H1 (cell line): ENCODE data around the gene AHI1. TPM values are rescaled to one million over a fixed set of nuclear protein-coding genes. Genes with fewer than 3 reads are reported as not detected.

ENCODE experiments used
- CTCF ChIA-PET: fragments of 300-600 bp; sonication (Branson Sonifier 250); formaldehyde crosslinking; loops from one replicate; lab custom pipeline; 2021; ENCODE audit not compliant: partially characterized antibody; lab: Charles Lee
- POLR2A ChIA-PET: fragments of 300-600 bp; sonication (Branson Sonifier 250); formaldehyde crosslinking; loops from one replicate; lab custom pipeline; 2021; ENCODE audit warnings: inconsistent platforms; ENCODE audit not compliant: partially characterized antibody; lab: Charles Lee
- DNase-seq, 2 experiments: peaks; one replicate each; pipeline versions ENCODE4 v3.0.0 to v3.0.0-alpha.2; 2010 to 2022; ENCODE audit warnings: low spot score in 2 of 2, low read depth in 1 of 2, mixed read lengths in 1 of 2
- FAIRE-seq: peaks from 2 replicates; lab custom pipeline; 2011; peaks lifted over from hg19 to GRCh38; lab: Jason Lieb, UNC
- H2AFZ ChIP-seq: 2 replicates; pipeline ENCODE4 v1.8.1; 2012; ENCODE audit warnings: low read length, inconsistent platforms
- H2AK5ac ChIP-seq: 2 replicates; pipeline ENCODE4 v1.6.1; 2013; ENCODE audit warnings: low read depth, low read length
- H2BK120ac ChIP-seq: replicated peaks from 2 replicates; pipeline ENCODE3; 2013; ENCODE audit warnings: low read depth, low read length, inconsistent platforms
- H2BK12ac ChIP-seq: 2 replicates; pipeline ENCODE4 v1.6.1; 2013; ENCODE audit warnings: low read depth, low read length
- H2BK15ac ChIP-seq: 2 replicates; pipeline ENCODE4 v1.6.1; 2013; ENCODE audit warnings: low read length
- H2BK20ac ChIP-seq: 2 replicates; pipeline ENCODE4 v1.6.1; 2013; ENCODE audit warnings: low read length
- H2BK5ac ChIP-seq: 2 replicates; pipeline ENCODE4 v1.6.1; 2013; ENCODE audit warnings: low read depth, low read length
- H3K14ac ChIP-seq: 2 replicates; pipeline ENCODE4 v1.6.1; 2013; ENCODE audit warnings: inconsistent platforms; ENCODE audit not compliant: insufficient read length
- H3K18ac ChIP-seq: 2 replicates; pipeline ENCODE4 v1.6.1; 2013; ENCODE audit warnings: low read length; ENCODE audit errors: extremely low read depth
- H3K23ac ChIP-seq: 2 replicates; pipeline ENCODE4 v1.6.1; 2013; ENCODE audit warnings: inconsistent platforms; ENCODE audit not compliant: insufficient read length
- H3K23me2 ChIP-seq: 2 replicates; pipeline ENCODE4 v1.6.1; 2013; ENCODE audit warnings: low read depth, low read length
- H3K27ac ChIP-seq: 2 replicates; pipeline ENCODE4 v1.6.1; 2011; ENCODE audit warnings: low read depth, low read length, inconsistent platforms
- H3K27me3 ChIP-seq, 4 experiments: replicated peaks in 1 of 4; 1 replicate in 1 of 4; 2 replicates in 3 of 4; pipeline versions ENCODE4 v1.6.1 to v1.8.1; 2011 to 2013; ENCODE audit warnings: low read length in 3 of 4, mild to moderate bottlenecking in 3 of 4, inconsistent platforms in 2 of 4, mixed read lengths in 2 of 4, moderate library complexity in 1 of 4; ENCODE audit not compliant: control insufficient read depth in 3 of 4, insufficient read depth in 3 of 4; ENCODE audit errors: extremely low read depth in 1 of 4
- H3K36me3 ChIP-seq, 4 experiments: 2 replicates each; pipeline versions ENCODE4 v1.6.1 to v1.8.1; 2011 to 2013; ENCODE audit warnings: mild to moderate bottlenecking in 4 of 4, low read length in 3 of 4, moderate library complexity in 2 of 4, control low read depth in 1 of 4, inconsistent platforms in 1 of 4; ENCODE audit not compliant: insufficient read depth in 4 of 4, control insufficient read depth in 2 of 4
- H3K4ac ChIP-seq: replicated peaks from 2 replicates; pipeline ENCODE3; 2013; ENCODE audit warnings: low read length, low read depth, mixed read lengths, inconsistent platforms; ENCODE audit not compliant: insufficient read length
- H3K4me1 ChIP-seq, 4 experiments: replicated peaks in 1 of 4; 1 replicate in 1 of 4; 2 replicates in 3 of 4; pipeline versions ENCODE4 v1.6.1 to v1.8.1; 2011 to 2013; ENCODE audit warnings: low read length in 3 of 4, inconsistent platforms in 2 of 4, mixed read lengths in 1 of 4; ENCODE audit not compliant: insufficient read depth in 4 of 4, control insufficient read depth in 3 of 4
- H3K4me2 ChIP-seq, 2 experiments: 2 replicates each; pipeline versions ENCODE4 v1.6.1 to v1.8.1; 2011 to 2013; ENCODE audit warnings: low read depth in 2 of 2, low read length in 2 of 2, control low read depth in 1 of 2, inconsistent platforms in 1 of 2, mild to moderate bottlenecking in 1 of 2; ENCODE audit not compliant: insufficient read depth in 1 of 2
- H3K4me3 ChIP-seq, 4 experiments: fragments of 200-600, 300-600 bp in 1 of 4; sonication (generic), shearing (Covaris generic), sonication (Bioruptor Twin) in 1 of 4; 2 replicates each; pipeline versions ENCODE4 v1.5.1 to v1.8.1; 2011 to 2016; ENCODE audit warnings: low read length in 4 of 4, low read depth in 3 of 4, control low read depth in 2 of 4, inconsistent platforms in 2 of 4, mild to moderate bottlenecking in 2 of 4, mixed read lengths in 1 of 4, moderate library complexity in 1 of 4; ENCODE audit not compliant: insufficient read depth in 2 of 4; ENCODE audit errors: extremely low read depth in 1 of 4
- H3K56ac ChIP-seq: replicated peaks from 2 replicates; pipeline ENCODE3; 2013; ENCODE audit warnings: low read depth, mild to moderate bottlenecking, mixed read lengths, low read length, inconsistent platforms; ENCODE audit not compliant: insufficient read length
- H3K79me1 ChIP-seq: 2 replicates; pipeline ENCODE4 v1.6.1; 2013; ENCODE audit warnings: low read depth, low read length, control low read depth
- H3K79me2 ChIP-seq, 2 experiments: 2 replicates each; pipeline versions ENCODE4 v1.6.1 to v1.8.1; 2012 to 2013; ENCODE audit warnings: low read length in 2 of 2, mild to moderate bottlenecking in 2 of 2, inconsistent platforms in 1 of 2; ENCODE audit not compliant: insufficient read depth in 2 of 2, control insufficient read depth in 1 of 2
- H3K9ac ChIP-seq, 4 experiments: replicated peaks in 1 of 4; 1 replicate in 1 of 4; 2 replicates in 3 of 4; pipeline versions ENCODE4 v1.6.1 to v1.8.1; 2011 to 2013; ENCODE audit warnings: low read depth in 3 of 4, low read length in 3 of 4, control low read depth in 2 of 4, mild to moderate bottlenecking in 2 of 4, moderate library complexity in 2 of 4, inconsistent platforms in 1 of 4; ENCODE audit errors: extremely low read depth in 1 of 4
- H3K9me3 ChIP-seq, 2 experiments: 2 replicates each; pipeline versions ENCODE4 v1.6.1 to v1.8.1; 2012 to 2013; ENCODE audit warnings: mild to moderate bottlenecking in 2 of 2, moderate library complexity in 2 of 2, control low read depth in 1 of 2, inconsistent platforms in 1 of 2, low read depth in 1 of 2, low read length in 1 of 2, mixed read lengths in 1 of 2; ENCODE audit not compliant: insufficient read depth in 2 of 2
- H4K20me1 ChIP-seq, 2 experiments: replicated peaks in 1 of 2; 2 replicates each; pipeline versions ENCODE3 to v1.8.1; 2011 to 2013; ENCODE audit warnings: inconsistent platforms in 2 of 2, low read length in 2 of 2, mild to moderate bottlenecking in 1 of 2; ENCODE audit not compliant: insufficient read depth in 2 of 2, control insufficient read depth in 1 of 2
- H4K5ac ChIP-seq: 2 replicates; pipeline ENCODE4 v1.6.1; 2013; ENCODE audit warnings: low read length, low read depth, mixed read lengths, inconsistent platforms; ENCODE audit not compliant: insufficient read length
- H4K8ac ChIP-seq: 2 replicates; pipeline ENCODE4 v1.8.0; 2013; ENCODE audit warnings: mild to moderate bottlenecking, moderate library complexity, low read length, inconsistent platforms; ENCODE audit not compliant: insufficient read depth; ENCODE audit errors: extremely low read depth
- H4K91ac ChIP-seq: replicated peaks from 2 replicates; pipeline ENCODE3; 2013; ENCODE audit warnings: low read length, mixed read lengths, inconsistent platforms; ENCODE audit not compliant: insufficient read length
- CHD2 ChIP-seq: IDR thresholded peaks from 2 replicates; pipeline ENCODE4 v1.6.1; 2012; ENCODE audit warnings: low read length, improper control_type of control experiment
- E2F6 ChIP-seq: IDR thresholded peaks from 2 replicates; pipeline ENCODE4 v1.6.1; 2012; ENCODE audit warnings: inconsistent platforms
- EP300 ChIP-seq, 2 experiments: IDR thresholded peaks; 1 replicate in 1 of 2; 2 replicates in 1 of 2; pipeline ENCODE4 v1.6.1; 2011 to 2012; ENCODE audit warnings: low read depth in 2 of 2, low read length in 2 of 2, mild to moderate bottlenecking in 2 of 2, borderline replicate concordance in 1 of 2, inconsistent platforms in 1 of 2, moderate library complexity in 1 of 2
- HDAC2 ChIP-seq, 2 experiments: fragments of 300-600 bp in 1 of 2; sonication (generic) in 1 of 2; IDR thresholded peaks; 2 replicates each; pipeline ENCODE4 v1.6.1; 2011 to 2012; ENCODE audit warnings: low read depth in 2 of 2, low read length in 2 of 2, mild to moderate bottlenecking in 2 of 2, moderate library complexity in 2 of 2, borderline replicate concordance in 1 of 2, inconsistent platforms in 1 of 2
- JUND ChIP-seq: IDR thresholded peaks from 2 replicates; pipeline ENCODE4 v1.6.1; 2011; ENCODE audit warnings: mild to moderate bottlenecking, improper control_type of control experiment, low read length
- KDM5A ChIP-seq: fragments of 200-600 bp; IDR thresholded peaks from 2 replicates; pipeline ENCODE4 v1.7.1; 2012; ENCODE audit warnings: mild to moderate bottlenecking, low read length, inconsistent platforms, mixed read lengths
- MAFK ChIP-seq: IDR thresholded peaks from 2 replicates; pipeline ENCODE4 v1.6.1; 2012; ENCODE audit warnings: low read depth, mild to moderate bottlenecking, improper control_type of control experiment, low read length
- SIX5 ChIP-seq: IDR thresholded peaks from 2 replicates; pipeline ENCODE4 v1.6.1; 2011; ENCODE audit warnings: mild to moderate bottlenecking, low read depth, low read length
- SUZ12 ChIP-seq: fragments of 200-600 bp; sonication (generic); IDR thresholded peaks from 2 replicates; pipeline ENCODE4 v1.6.1; 2012; ENCODE audit warnings: mild to moderate bottlenecking, inconsistent platforms, low read length, moderate library complexity, mixed read lengths
- WGBS, 2 experiments: shearing (Covaris generic) in 1 of 2; methylation state at CpG; one replicate each; pipeline versions ENCODE4 v1.1.6 to v1.1.7; 2013 to 2015; ENCODE audit warnings: low lambda C conversion rate in 2 of 2, mixed read lengths in 2 of 2, inconsistent platforms in 1 of 2, low coverage in 1 of 2, missing lambda C conversion rate in 1 of 2; ENCODE audit not compliant: insufficient replicate concordance in 2 of 2, insufficient coverage in 1 of 2, insufficient read length in 1 of 2; ENCODE audit errors: extremely low coverage in 1 of 2, missing lambda C conversion rate in 1 of 2; 5-methylcytosine and 5-hydroxymethylcytosine counted together
- polyA plus RNA-seq, 7 experiments: library from polyadenylated mRNA; depleted of rRNA in 3 of 7; stranded (reverse) in 5 of 7; unstranded in 2 of 7; fragments of >200 nt in 5 of 7; fragments of 200-250 nt in 2 of 7; gene quantifications; 1 replicate in 5 of 7; 2 replicates in 1 of 7; 4 replicates in 1 of 7; pipeline versions ENCODE4 v1.2.1 to v1.2.3, GENCODE V29; 2011 to 2013; ENCODE audit warnings: missing spikeins in 2 of 7, mixed read lengths in 2 of 7
- total RNA-seq: library from RNA; stranded (reverse); fragmentation: NEBNext Ultra II Directional; extraction: Animal tissue kit (Norgen Biotek cat#: 25700); gene quantifications from 2 replicates; pipeline ENCODE4 v1.2.1, GENCODE V29; 2021

The AHI1 gene
- total and polyA plus RNA-seq, 2 of the 8 experiments (the other 6 are each of a cell fraction or from before 2014, with no cell fraction given): 4.2 to 19.6 TPM

GRCh38 chr6:135260612-135261011 lies 236.9 kb downstream of the AHI1 start:
- Histone ChIP-seq H4K5ac (no peak overlapping the region), H3K79me2 (no peaks in the 10 kb centered on the region), H2BK20ac (no peak overlapping the region), H2BK120ac (no peak overlapping the region), H3K9me3 (no peaks in the 10 kb centered on the region), H3K56ac (no peak overlapping the region), H3K4ac (no peak overlapping the region), H2AFZ (no peak overlapping the region), H2BK5ac (no peak overlapping the region), H2BK12ac (no peak overlapping the region), H2AK5ac (no peak overlapping the region), H2BK15ac (no peak overlapping the region), H3K18ac (no peak overlapping the region), H4K91ac (no peak overlapping the region), H3K36me3 (no peaks in the 10 kb centered on the region), H3K23me2 (no peaks in the 10 kb centered on the region), H3K4me1 (no peaks in the 10 kb centered on the region), H3K9ac (no peak overlapping the region), H3K4me2 (no peak overlapping the region), H3K4me3 (no peak overlapping the region), H3K79me1 (no peaks in the 10 kb centered on the region), H3K23ac (no peak overlapping the region), H3K27me3 (peaks cover 0 to 4% (median 1%) of the 10 kb centered on the region in 4 experiments; a peak in 3 of 7 replicates), H4K20me1 (no peaks in the 10 kb centered on the region), H3K27ac (no peak overlapping the region), H3K14ac (no peak overlapping the region), H4K8ac (no peak overlapping the region)
- WGBS, 2 experiments: 91% methylated on average over 4 of the region's 4 CpGs; no CpG with 5 or more reads in 1 of the 2 experiments
- ChIA-PET POLR2A (no interaction called here), CTCF (interaction anchor here (0.7 kb wide), 1 partner anchor 33 kb away, joined by 3 read pairs; no protein-coding TSS in a partner anchor)
- no peak for FAIRE-seq
- TF ChIP-seq SUZ12: no peak
- TF ChIP-seq KDM5A: no peak
- TF ChIP-seq JUND: no peak
- TF ChIP-seq HDAC2 (IDR thresholded peaks at IDR 0.05; ENCODE audit: borderline replicate concordance in 1 of 2, low read depth in 2 of 2, low read length in 2 of 2): no peak
- TF ChIP-seq EP300 (IDR thresholded peaks at IDR 0.05; ENCODE audit: borderline replicate concordance in 1 of 2, low read depth in 2 of 2, low read length in 2 of 2): no peak
- no peak for TF ChIP-seq CHD2
- no peak for TF ChIP-seq SIX5
- TF ChIP-seq E2F6: no peak
- TF ChIP-seq MAFK: no peak
- no peak for DNase-seq
